Astrocyte (in vitro differentiated cells and primary cell): ENCODE measurements around the gene HSFX4. TPM values are rescaled to one million over a fixed set of nuclear protein-coding genes. Genes with fewer than 3 reads are reported as not detected.
A peak's percentile ranks its signal among the peaks of the same experiment; 100 is the strongest.

ENCODE experiments used
- DNase-seq: peaks from one replicate; pipeline ENCODE4 v3.0.0-alpha.2; 2010; ENCODE audit warnings: low read depth
- FAIRE-seq: peaks from 2 replicates; lab custom pipeline; 2011; peaks lifted over from hg19 to GRCh38; lab: Jason Lieb, UNC
- H2AFZ ChIP-seq: 2 replicates; pipeline ENCODE4 v1.6.0; 2012; ENCODE audit warnings: low read depth, low read length, inconsistent platforms
- H3K27ac ChIP-seq: 2 replicates; pipeline ENCODE4 v1.5.1; 2011; ENCODE audit warnings: low read depth, low read length, inconsistent platforms
- H3K27me3 ChIP-seq: 2 replicates; pipeline ENCODE4 v1.6.0; 2011; ENCODE audit warnings: low read length, inconsistent platforms; ENCODE audit not compliant: insufficient read depth
- H3K36me3 ChIP-seq: 2 replicates; pipeline ENCODE4 v1.5.1; 2011; ENCODE audit warnings: low read length, inconsistent platforms; ENCODE audit not compliant: insufficient read depth
- H3K4me1 ChIP-seq: 2 replicates; pipeline ENCODE4 v1.5.1; 2011; ENCODE audit warnings: low read length, inconsistent platforms; ENCODE audit not compliant: insufficient read depth
- H3K4me2 ChIP-seq: 2 replicates; pipeline ENCODE4 v1.6.0; 2012; ENCODE audit warnings: low read length, inconsistent platforms
- H3K4me3 ChIP-seq: 2 replicates; pipeline ENCODE4 v1.5.1; 2011; ENCODE audit warnings: low read depth, mild to moderate bottlenecking, low read length, inconsistent platforms; ENCODE audit not compliant: insufficient read depth
- H3K79me2 ChIP-seq: 2 replicates; pipeline ENCODE4 v1.6.0; 2012; ENCODE audit warnings: mild to moderate bottlenecking, low read length, inconsistent platforms; ENCODE audit not compliant: insufficient read depth
- H3K9ac ChIP-seq: 2 replicates; pipeline ENCODE4 v1.6.0; 2012; ENCODE audit warnings: mild to moderate bottlenecking, low read length, inconsistent platforms
- H3K9me3 ChIP-seq: 2 replicates; pipeline ENCODE4 v1.5.1; 2012; ENCODE audit warnings: low read depth, mild to moderate bottlenecking, low read length, inconsistent platforms; ENCODE audit not compliant: insufficient read depth
- H4K20me1 ChIP-seq: 2 replicates; pipeline ENCODE4 v1.6.0; 2012; ENCODE audit warnings: low read length, inconsistent platforms; ENCODE audit not compliant: insufficient read depth
- H3K27ac Mint-ChIP-seq: one replicate; pipeline ENCODE4 v1.8.0; 2021; ENCODE audit warnings: mild to moderate bottlenecking, mixed read lengths; ENCODE audit not compliant: unreplicated experiment
- H3K27me3 Mint-ChIP-seq: one replicate; pipeline ENCODE4 v1.8.0; 2021; ENCODE audit warnings: low read depth, mixed read lengths; ENCODE audit not compliant: unreplicated experiment
- H3K36me3 Mint-ChIP-seq: one replicate; pipeline ENCODE4 v1.8.0; 2021; ENCODE audit warnings: low read depth, mixed read lengths; ENCODE audit not compliant: unreplicated experiment
- H3K4me1 Mint-ChIP-seq: one replicate; pipeline ENCODE4 v1.8.0; 2021; ENCODE audit warnings: low read depth, mixed read lengths; ENCODE audit not compliant: unreplicated experiment
- H3K4me3 Mint-ChIP-seq: one replicate; pipeline ENCODE4 v1.8.0; 2021; ENCODE audit warnings: mild to moderate bottlenecking, moderate library complexity, mixed read lengths; ENCODE audit not compliant: unreplicated experiment
- H3K9me3 Mint-ChIP-seq: one replicate; pipeline ENCODE4 v1.8.0; 2021; ENCODE audit warnings: mild to moderate bottlenecking, mixed read lengths; ENCODE audit not compliant: unreplicated experiment
- EZH2 ChIP-seq: IDR thresholded peaks from 2 replicates; pipeline ENCODE4 v1.6.1; 2012; ENCODE audit warnings: mild to moderate bottlenecking, low read length, inconsistent platforms; ENCODE audit not compliant: insufficient read depth
- total RNA-seq: library from RNA; stranded (reverse); gene quantifications from 2 replicates; pipeline ENCODE4 v1.2.1, GENCODE V29; 2021
- TF ChIP-seq, protein P1 (sequence below): IDR thresholded peaks from 2 replicates; pipeline ENCODE4 v1.5.1; 2011; ENCODE audit warnings: low read depth, mild to moderate bottlenecking, inconsistent platforms, low read length, moderate library complexity; ENCODE audit not compliant: insufficient read depth

The HSFX4 gene
- total RNA-seq, 1 donor from 2014 or later: not detected

GRCh38 chrX:149948016-149948415 is 18.6 kb downstream of the HSFX4 start:
- no peak for DNase-seq
- H3K4me3 Mint-ChIP-seq: no peak overlapping the region
- H4K20me1 ChIP-seq: no peaks in the 10 kb centered on the region
- no peaks in the 10 kb centered on the region for H3K9me3 ChIP-seq
- peaks cover 3% of the 10 kb centered on the region for H3K9me3 Mint-ChIP-seq
- no peak overlapping the region for H3K4me3 ChIP-seq
- H3K27ac Mint-ChIP-seq: no peak overlapping the region
- no peaks in the 10 kb centered on the region for H3K4me1 Mint-ChIP-seq
- H3K9ac ChIP-seq: no peak overlapping the region
- H3K27me3 Mint-ChIP-seq: no peaks in the 10 kb centered on the region
- H2AFZ ChIP-seq: no peak overlapping the region
- H3K79me2 ChIP-seq: no peaks in the 10 kb centered on the region
- H3K27ac ChIP-seq: no peak overlapping the region
- TF ChIP-seq, protein P1, sequence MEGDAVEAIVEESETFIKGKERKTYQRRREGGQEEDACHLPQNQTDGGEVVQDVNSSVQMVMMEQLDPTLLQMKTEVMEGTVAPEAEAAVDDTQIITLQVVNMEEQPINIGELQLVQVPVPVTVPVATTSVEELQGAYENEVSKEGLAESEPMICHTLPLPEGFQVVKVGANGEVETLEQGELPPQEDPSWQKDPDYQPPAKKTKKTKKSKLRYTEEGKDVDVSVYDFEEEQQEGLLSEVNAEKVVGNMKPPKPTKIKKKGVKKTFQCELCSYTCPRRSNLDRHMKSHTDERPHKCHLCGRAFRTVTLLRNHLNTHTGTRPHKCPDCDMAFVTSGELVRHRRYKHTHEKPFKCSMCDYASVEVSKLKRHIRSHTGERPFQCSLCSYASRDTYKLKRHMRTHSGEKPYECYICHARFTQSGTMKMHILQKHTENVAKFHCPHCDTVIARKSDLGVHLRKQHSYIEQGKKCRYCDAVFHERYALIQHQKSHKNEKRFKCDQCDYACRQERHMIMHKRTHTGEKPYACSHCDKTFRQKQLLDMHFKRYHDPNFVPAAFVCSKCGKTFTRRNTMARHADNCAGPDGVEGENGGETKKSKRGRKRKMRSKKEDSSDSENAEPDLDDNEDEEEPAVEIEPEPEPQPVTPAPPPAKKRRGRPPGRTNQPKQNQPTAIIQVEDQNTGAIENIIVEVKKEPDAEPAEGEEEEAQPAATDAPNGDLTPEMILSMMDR: no peak
- no peak for TF ChIP-seq EZH2
- no peaks in the 10 kb centered on the region for H3K27me3 ChIP-seq
- peak; percentile 54 for FAIRE-seq
- peaks cover 12% of the 10 kb centered on the region for H3K36me3 Mint-ChIP-seq
- no peak overlapping the region for H3K4me2 ChIP-seq
- H3K4me1 ChIP-seq: no peaks in the 10 kb centered on the region
- no peaks in the 10 kb centered on the region for H3K36me3 ChIP-seq

DNA sequence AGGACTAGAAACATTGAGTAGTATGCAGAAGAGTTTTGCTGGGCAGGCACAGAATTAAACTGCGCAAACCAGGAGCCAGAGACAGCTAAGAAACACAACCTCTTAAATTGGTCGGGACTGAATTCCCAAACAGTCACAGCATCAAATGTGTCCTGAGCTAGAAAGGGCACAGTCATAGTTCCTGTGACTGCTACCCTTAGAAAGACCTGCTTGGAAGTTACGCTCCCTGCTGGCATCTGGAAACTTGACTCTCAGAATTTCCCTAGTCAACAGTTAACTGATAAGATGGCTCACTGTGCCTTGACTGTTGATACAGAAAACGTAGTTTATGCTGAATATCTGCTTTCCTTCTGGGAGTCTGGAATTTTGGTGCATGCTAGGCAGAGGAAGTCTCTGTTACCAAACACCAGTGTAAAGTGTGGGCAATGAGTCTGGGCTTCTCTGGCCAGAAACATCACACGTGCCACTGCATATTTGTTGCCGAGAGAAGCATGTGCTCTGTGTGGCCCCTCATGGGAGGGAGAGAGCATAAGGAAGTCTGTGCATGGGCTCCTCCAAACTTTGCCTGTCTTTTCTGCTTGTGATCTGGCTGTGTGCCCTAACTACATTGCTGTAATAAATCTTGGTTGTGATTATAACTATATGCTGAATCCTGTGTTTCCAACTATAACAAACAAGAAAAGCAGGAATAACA is 20.5 kb downstream of the HSFX4 start:
- Histone ChIP-seq H3K27ac (no peak overlapping the region), H3K27me3 (no peaks in the 10 kb centered on the region), H4K20me1 (no peaks in the 10 kb centered on the region), H2AFZ (no peak overlapping the region), H3K9ac (no peak overlapping the region), H3K79me2 (no peaks in the 10 kb centered on the region), H3K4me3 (no peak overlapping the region), H3K9me3 (no peaks in the 10 kb centered on the region), H3K36me3 (no peaks in the 10 kb centered on the region), H3K4me1 (no peaks in the 10 kb centered on the region), H3K4me2 (no peak overlapping the region)
- H3K9me3 Mint-ChIP-seq: peaks cover 3% of the 10 kb centered on the region
- no peak overlapping the region for H3K4me3 Mint-ChIP-seq
- no peaks in the 10 kb centered on the region for H3K27me3 Mint-ChIP-seq
- no peak for TF ChIP-seq EZH2
- TF ChIP-seq, protein P1: no peak
- no peak for FAIRE-seq
- DNase-seq: no peak
- no peaks in the 10 kb centered on the region for H3K4me1 Mint-ChIP-seq
- H3K27ac Mint-ChIP-seq: no peak overlapping the region
- H3K36me3 Mint-ChIP-seq: peaks cover 12% of the 10 kb centered on the region

DNA sequence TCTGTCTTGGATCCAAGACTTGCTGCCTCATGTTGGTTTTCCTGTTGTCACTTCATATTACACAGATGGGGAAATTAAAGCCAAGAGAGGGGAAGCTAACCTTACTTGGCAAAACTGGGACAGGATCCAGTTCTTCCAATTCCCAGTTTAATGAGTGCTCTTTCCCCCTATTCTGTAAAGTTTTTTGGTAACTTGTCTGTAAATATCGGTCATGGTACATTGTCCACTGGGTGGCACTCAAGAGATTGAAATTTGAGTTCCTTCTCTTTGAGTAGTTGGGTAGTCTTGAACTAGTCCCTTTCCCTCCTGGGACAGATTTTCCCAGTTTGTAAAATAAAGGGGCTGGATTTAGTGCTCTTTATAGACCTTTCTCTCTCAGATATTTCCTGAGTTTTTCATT is 21.3 kb downstream of the HSFX4 start:
- TF ChIP-seq, protein P1: peak; percentile 46
- no peak for TF ChIP-seq EZH2
- FAIRE-seq (peak; percentile 78), DNase-seq (peak; percentile 20)
- Histone ChIP-seq H2AFZ (no peak overlapping the region), H3K27me3 (no peaks in the 10 kb centered on the region), H3K9ac (no peak overlapping the region), H3K4me1 (no peaks in the 10 kb centered on the region), H3K4me3 (no peak overlapping the region), H3K79me2 (no peaks in the 10 kb centered on the region), H3K36me3 (no peaks in the 10 kb centered on the region), H3K27ac (no peak overlapping the region), H4K20me1 (no peaks in the 10 kb centered on the region), H3K4me2 (no peak overlapping the region), H3K9me3 (no peaks in the 10 kb centered on the region)
- Mint-ChIP-seq H3K27ac (no peak overlapping the region), H3K9me3 (peaks cover 3% of the 10 kb centered on the region), H3K27me3 (no peaks in the 10 kb centered on the region), H3K4me3 (no peak overlapping the region), H3K36me3 (peaks cover 12% of the 10 kb centered on the region), H3K4me1 (no peaks in the 10 kb centered on the region)
